HG03066 (cell line): Measurements from ENCODE around the gene CEMIP.

Experiments
- ATAC-seq: cut with Tn5 transposase; IDR thresholded peaks from one replicate; pipeline ENCODE4 v1.9.1; 2021; ENCODE audit warnings: low read depth; ENCODE audit not compliant: unreplicated experiment

Gene CEMIP

DNA sequence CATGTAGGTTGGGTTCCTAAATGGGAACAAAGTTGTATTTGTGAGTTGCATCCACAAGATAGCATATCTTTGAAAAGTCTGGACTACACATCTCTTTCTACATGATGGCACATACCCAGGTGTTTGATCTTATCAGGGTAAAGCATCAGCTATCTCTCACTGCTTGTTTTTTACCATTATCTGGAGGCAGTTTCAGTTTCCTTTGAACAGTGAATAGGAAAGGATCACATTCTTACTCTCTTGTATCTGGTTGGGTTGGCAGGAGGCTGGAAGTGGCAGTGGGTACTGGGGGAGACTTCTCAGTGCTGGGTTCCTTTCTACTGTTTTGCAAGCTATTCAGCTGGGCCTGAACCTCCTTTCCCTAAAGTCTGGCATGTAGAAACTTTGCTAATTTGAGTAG is 4.1 kb downstream of the CEMIP start:
- no peak for ATAC-seq

DNA sequence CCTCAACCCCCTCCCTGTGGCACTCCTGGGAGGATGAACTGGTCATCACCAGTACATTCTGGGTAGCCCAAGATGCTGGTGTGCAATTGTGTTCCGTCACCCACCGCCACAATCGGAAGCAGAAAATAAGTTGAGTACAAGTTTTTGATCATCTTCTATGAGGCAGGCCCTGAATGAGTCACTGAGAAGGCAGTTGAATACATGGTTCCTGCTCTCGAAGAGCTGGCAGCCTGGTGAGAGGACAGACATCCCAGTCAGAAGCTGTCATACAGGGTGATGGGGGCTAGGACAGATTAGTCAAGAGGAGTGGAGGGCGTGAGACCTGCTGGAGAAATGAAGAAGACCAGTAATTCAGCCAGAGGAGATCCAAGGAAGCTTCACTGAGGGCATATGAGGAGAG is 6.2 kb downstream of the CEMIP start:
- no peak for ATAC-seq

- no peak for ATAC-seq
Measured at GRCh38 chr15:80785811-80786354, 6.7 kb downstream of the CEMIP start.

- ATAC-seq, result no peak
Measured at GRCh38 chr15:80787316-80787715, 8.1 kb downstream of the CEMIP start.

- ATAC-seq, result no peak
Measured at GRCh38 chr15:80788536-80788935, 9.4 kb downstream of the CEMIP start.

DNA sequence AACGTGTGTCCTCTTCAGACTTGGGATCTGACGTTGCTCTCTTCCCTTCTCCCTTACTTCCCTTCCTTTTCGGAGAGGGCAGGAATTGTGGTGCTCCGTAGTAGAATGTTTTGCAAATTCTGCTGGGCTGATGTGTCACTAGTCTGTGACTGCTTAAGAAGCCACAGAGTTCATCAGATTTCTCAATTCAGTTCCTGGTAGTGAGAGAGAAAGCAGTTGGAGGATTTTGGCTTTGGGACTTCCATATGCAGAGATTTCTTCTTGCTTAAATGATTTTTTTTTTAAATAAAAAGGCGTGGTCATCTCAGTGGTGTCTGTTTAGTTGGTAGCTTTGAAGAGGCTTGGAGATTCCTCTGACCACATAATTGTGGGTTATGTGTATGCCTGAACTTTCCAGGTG is 10.1 kb downstream of the CEMIP start:
- ATAC-seq, result no peak

DNA sequence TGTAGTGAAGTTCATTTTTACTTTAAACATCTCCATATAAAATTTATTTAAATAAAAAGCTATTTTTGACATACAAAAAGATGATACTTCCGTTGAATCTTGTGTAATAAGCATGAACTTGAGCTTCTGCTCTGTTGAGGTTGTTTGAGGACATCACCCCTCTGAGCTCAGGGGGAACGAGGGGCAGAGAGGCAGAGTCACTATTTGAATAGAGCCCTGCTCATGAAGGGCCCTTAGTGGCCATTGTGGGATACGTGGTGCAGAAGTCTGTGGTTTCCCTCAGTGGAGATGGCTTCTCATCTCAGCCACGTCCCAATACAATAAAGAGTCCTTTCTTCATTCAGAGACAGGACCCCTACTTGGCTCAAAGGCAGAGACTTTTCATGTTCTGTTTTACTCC is 10.6 kb downstream of the CEMIP start:
- no peak for ATAC-seq

- ATAC-seq, result no peak
Measured at GRCh38 chr15:80790236-80790635, 11.1 kb downstream of the CEMIP start.

GRCh38 chr15:80791004-80791403 is 11.8 kb downstream of the CEMIP start:
- ATAC-seq, result no peak

DNA sequence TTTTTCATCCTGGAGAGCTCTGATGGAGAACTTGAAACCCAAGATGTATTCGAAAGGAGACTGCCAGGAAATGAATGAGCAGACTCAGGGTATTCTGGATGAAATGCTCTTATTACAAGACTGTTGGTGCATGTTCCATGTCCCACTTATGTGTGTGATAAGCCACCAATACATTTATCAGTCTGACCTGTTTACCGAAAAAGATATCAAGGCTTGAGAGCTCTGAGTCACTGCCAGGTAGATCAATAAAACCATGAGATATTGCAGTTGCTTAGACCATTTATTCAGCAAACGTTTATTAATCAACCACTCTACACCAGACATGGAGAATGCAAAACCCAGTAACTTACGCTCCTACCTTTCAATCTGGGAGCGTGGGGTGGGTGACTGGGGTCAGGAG is 17.2 kb downstream of the CEMIP start:
- no peak for ATAC-seq

GRCh38 chr15:80798911-80799310 is 19.7 kb downstream of the CEMIP start:
- ATAC-seq, result no peak

- ATAC-seq, result no peak
Measured at GRCh38 chr15:80800067-80800466, 20.9 kb downstream of the CEMIP start.

DNA sequence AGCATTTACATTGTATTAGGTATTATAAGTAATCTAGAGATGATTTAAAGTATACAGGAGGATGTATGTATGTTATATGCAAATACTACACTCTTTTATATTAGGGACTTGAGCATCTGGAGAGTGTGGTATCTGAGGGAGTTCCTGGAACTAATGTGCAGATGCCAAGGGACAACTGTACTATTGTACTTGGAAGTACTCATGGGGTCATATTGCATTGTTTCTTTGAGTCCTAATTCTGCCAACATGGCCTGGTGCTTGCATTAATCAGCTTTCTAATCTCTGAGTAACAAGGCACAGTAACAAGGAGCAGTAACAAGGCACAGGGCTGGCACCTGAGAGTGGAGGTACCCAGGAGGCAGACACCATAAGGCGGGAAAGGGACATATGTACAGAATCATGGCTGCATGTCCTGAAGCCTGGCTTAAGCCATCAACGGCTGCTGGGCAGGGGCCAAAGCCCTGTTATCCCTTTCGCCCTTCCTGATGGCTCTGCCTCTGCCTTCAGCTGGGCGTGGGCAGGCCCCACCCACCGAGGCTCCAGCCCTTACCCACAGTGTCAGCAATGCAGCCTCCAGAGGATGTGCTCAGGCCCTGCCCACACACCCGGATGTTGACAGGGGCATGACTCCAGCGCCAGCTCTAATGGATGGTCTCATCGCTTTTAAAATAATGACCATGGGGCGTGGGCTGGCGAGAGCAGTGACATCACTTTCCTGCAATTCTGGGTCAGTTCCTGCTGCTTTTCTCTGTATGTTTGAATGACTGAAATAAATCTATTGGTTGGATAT is 22.9 kb downstream of the CEMIP start:
- ATAC-seq, result no peak

DNA sequence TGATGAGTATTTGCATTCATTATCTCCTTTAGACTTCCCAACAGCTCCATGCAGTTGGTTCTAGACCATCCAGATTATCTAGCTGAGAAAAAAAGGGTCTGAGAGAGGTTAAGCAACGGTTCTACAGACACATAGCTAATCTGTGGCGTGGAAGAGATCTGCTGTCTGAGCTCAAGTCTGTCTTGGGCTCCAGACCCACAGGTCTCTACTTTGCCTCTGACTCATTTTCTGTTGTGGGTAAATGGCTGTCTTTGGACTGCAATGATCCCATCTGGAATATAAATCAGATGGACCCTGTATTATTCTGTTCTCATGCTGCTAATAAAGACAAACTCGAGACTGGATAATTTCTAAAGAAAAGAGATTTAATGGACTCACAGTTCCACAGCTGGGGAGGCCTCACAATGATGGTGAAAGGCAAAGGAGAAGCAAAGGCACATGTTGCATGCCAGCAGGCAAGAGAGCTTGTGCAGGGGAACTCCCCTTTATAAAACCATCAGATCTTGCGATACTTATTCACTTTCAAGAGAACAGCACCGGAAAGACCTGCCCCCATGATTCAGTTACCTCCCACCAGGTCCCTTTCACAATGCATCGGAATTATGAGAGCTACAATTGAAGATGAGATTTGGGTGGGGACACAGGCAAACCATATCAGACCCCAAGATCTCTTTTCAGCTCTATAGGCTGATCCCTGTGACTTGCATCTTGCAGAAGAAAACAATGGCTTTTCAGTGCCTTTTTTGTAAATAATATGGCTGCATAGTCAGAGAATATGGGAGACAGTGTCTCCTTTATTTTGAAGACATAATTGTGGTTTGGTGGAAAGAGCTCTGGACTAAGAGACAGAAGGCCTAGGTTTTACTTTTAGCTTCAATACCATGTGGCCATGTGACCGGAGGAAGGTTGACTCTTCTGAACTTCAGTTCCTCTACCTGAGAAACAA is 24.7 kb downstream of the CEMIP start:
- ATAC-seq, result no peak

GRCh38 chr15:80804970-80805495 is 25.9 kb downstream of the CEMIP start:
- no peak for ATAC-seq

GRCh38 chr15:80811781-80812315 is 32.7 kb downstream of the CEMIP start:
- no peak for ATAC-seq

GRCh38 chr15:80815106-80815505 is 35.9 kb downstream of the CEMIP start:
- no peak for ATAC-seq

- no peak for ATAC-seq
Measured at GRCh38 chr15:80816049-80816653, 37.0 kb downstream of the CEMIP start.

- no peak for ATAC-seq
Measured at GRCh38 chr15:80816936-80817335, 37.8 kb downstream of the CEMIP start.

DNA sequence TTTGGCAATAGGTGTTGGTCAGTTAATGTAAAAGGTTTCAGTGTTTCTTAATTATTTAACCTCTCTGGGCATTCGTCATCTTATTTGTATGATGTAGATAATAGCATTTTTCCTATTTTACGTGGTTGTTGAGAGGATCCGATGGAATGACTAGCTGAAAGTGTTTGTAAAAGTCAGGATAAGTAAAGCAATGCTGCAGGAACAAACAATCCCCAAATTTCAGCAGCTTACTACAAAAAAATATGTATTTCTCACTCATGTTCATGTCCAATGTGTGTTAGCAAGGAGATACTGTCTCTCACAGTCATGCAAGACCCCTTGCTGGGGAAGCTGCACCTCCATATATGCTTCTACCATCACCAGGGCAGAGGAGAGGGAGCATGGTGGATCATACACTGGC is 38.7 kb downstream of the CEMIP start:
- ATAC-seq, result no peak
